ENCODE data around the gene SH3BP1. TPM values are rescaled to one million over a fixed set of nuclear protein-coding genes. Genes with fewer than 3 reads are reported as not detected.
A peak's percentile ranks its signal among the peaks of the same experiment; 100 is the strongest.

Gene SH3BP1
- total RNA-seq, 4 donors from 2014 or later = 7.4 to 26.2 (median 14.2) TPM

DNA sequence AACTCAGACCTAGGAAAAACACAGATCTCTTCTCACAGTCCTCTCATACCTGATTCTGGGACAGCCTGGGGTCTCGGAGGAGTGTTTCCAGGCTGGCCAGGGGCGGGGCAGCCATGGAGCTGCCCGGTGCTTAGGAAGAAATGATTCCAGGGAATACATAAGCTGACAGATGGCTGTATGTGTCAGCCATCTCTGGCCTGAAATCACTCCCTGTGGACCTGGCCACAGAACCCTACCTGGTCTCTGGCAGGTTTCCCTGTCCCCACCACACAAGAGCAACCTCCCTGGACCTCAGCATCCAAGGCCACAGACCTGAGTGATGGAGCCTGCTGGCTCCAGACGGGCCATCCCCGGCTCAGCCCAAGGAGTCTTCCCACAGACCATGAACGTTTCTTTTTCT is 20.8 kb upstream of the SH3BP1 start:
- intact Hi-C loops (cut with DNase I; ENCODE audit: low total_unique reads) = no loop called here
- Histone ChIP-seq H3K27me3 (no peaks in the 10 kb centered on the region), H3K9me3 (no peaks in the 10 kb centered on the region), H3K4me1 (peaks cover 0 to 2% of the 10 kb centered on the region in 2 donors), H3K36me3 (no peaks in the 10 kb centered on the region), H3K27ac (no peak overlapping the region), H3K4me3 (no peak overlapping the region)
- DNase-seq = no peak
- TF ChIP-seq POLR2A (IDR thresholded peaks at IDR 0.05) = no peak
- TF ChIP-seq, protein P1, sequence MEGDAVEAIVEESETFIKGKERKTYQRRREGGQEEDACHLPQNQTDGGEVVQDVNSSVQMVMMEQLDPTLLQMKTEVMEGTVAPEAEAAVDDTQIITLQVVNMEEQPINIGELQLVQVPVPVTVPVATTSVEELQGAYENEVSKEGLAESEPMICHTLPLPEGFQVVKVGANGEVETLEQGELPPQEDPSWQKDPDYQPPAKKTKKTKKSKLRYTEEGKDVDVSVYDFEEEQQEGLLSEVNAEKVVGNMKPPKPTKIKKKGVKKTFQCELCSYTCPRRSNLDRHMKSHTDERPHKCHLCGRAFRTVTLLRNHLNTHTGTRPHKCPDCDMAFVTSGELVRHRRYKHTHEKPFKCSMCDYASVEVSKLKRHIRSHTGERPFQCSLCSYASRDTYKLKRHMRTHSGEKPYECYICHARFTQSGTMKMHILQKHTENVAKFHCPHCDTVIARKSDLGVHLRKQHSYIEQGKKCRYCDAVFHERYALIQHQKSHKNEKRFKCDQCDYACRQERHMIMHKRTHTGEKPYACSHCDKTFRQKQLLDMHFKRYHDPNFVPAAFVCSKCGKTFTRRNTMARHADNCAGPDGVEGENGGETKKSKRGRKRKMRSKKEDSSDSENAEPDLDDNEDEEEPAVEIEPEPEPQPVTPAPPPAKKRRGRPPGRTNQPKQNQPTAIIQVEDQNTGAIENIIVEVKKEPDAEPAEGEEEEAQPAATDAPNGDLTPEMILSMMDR (IDR thresholded peaks at IDR 0.05) = no peak

DNA sequence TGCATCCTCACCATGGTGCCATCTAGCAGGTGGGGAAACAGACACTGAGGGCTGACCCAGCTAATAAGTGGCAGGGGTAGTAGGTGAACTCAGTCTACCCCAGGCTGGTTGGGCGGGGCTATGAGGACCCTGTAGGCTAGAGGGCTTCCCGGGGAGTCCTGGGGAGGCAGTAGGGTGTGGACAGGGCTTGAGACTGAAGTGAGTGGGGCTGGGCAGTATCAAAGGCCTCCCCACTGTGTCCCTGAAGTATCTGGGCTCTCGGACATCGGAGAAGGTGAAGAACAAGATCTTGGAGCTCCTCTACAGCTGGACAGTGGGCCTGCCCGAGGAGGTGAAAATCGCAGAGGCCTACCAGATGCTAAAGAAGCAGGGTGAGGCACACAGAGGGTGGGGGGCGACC is 19.5 kb upstream of the SH3BP1 start:
- Histone ChIP-seq H3K36me3 (no peaks in the 10 kb centered on the region), H3K4me1 (no peaks in the 10 kb centered on the region), H3K27me3 (no peaks in the 10 kb centered on the region), H3K9me3 (no peaks in the 10 kb centered on the region), H3K27ac (no peak overlapping the region), H3K4me3 (no peak overlapping the region)
- intact Hi-C loops (cut with DNase I; ENCODE audit: low total_unique reads) = no loop called here
- no peak for TF ChIP-seq POLR2A (IDR thresholded peaks at IDR 0.05)
- TF ChIP-seq, protein P1 (IDR thresholded peaks at IDR 0.05) = no peak
- no peak for DNase-seq

DNA sequence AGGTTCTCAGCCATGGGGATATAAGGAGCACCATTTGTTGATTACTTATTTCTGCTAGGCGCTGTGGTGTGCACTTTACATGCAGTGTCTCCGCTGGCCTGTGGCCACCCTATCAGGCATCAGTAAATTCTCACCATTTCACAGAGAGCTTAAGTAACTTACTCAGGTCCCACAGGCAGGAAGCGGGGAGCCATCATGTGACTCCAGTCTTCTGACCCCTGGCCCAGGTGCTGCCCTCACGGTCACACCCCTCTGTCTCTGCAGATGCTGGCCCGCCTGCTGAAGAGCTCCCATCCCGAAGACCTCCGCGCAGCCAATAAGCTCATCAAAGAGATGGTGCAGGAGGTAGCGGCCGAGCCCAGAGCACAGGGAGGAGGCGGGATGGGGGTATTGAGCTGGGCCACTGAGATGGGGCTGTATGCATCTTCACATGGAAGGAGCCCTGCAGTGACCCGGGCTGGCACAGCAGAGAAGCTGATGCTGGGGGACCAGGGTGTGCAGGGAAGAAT is 18.1 kb upstream of the SH3BP1 start:
- Histone ChIP-seq H3K36me3 (no peaks in the 10 kb centered on the region), H3K4me3 (no peak overlapping the region), H3K27me3 (no peaks in the 10 kb centered on the region), H3K4me1 (peaks cover 1 to 7% of the 10 kb centered on the region in 2 donors), H3K9me3 (no peaks in the 10 kb centered on the region), H3K27ac (no peak overlapping the region)
- peak in 1 of 2 donors; percentile 18 for DNase-seq
- TF ChIP-seq POLR2A (IDR thresholded peaks at IDR 0.05) = no peak
- TF ChIP-seq, protein P1 (IDR thresholded peaks at IDR 0.05) = no peak
- intact Hi-C loops (cut with DNase I; ENCODE audit: low total_unique reads) = no loop called here

DNA sequence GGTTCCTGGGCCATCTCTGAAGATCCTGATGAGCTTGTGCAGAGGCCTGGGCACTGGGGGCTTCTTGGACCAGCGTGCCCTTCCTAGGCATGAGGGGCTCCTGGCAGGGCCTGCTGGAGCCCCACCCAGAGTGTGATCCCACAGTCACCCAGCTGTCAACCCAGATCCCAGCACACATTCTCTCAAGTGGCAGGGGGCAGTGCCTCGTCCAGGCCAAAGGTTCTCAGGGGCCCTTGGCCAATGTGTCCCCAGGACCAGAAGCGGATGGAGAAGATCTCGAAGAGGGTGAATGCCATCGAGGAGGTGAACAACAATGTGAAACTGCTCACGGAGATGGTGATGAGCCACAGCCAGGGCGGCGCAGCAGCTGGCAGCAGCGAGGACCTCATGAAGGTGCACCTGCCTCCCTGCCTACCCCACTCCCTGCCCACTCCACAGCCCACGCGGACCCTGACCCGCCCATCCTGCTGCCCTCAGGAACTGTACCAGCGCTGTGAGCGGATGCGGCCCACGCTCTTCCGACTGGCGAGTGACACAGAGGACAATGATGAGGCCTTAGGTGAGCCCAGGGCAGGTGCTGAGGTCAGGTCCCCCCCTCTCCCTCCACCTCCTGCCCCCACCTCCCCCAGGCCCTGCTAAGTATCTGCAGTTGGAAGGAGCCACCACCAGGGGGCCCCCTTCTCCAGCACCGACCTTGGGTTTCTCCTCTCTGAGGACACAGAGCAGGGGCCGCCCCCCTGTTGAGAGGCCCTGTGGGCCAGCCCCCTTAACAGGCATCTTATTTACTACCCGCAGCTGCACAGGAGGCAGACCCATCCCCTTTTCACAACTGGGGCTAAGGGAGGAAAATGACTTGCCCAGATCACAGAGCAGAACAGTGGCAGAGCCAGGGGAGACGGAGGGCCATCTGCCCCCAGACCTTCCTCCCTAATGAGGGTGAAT is 16.1 kb upstream of the SH3BP1 start:
- no peaks in the 10 kb centered on the region for H3K9me3 ChIP-seq
- no peaks in the 10 kb centered on the region for H3K36me3 ChIP-seq
- H3K4me3 ChIP-seq = no peak overlapping the region
- H3K27me3 ChIP-seq = no peaks in the 10 kb centered on the region
- intact Hi-C loops (cut with DNase I; ENCODE audit: low total_unique reads) = no loop called here
- peak; percentile 70 for DNase-seq
- peak overlapping the region; percentile 30 to 87 for H3K27ac ChIP-seq
- TF ChIP-seq POLR2A (IDR thresholded peaks at IDR 0.05) = no peak
- TF ChIP-seq, protein P1 (IDR thresholded peaks at IDR 0.05) = peak; percentile 62 to 96 (median 80)
- H3K4me1 ChIP-seq = peaks cover 7 to 8% of the 10 kb centered on the region in 2 donors

DNA sequence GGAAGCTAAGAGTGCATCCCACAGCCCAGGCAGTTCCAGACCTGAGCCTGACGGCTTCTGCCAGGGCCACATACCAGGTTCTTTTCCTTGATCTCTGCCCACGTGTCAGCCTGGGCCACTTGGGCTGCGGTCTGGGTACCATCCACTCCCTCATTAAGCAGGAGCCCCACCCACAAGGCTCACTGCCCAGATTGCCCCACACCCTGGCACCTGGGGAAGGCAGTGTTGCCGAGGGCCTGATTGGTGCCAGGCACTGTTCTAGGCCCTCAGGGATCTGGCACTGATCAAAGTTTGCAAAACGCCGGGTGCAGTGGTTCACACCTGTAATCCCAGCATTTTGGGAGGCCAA is 15.5 kb upstream of the SH3BP1 start:
- Histone ChIP-seq H3K36me3 (no peaks in the 10 kb centered on the region), H3K27me3 (no peaks in the 10 kb centered on the region), H3K4me3 (no peak overlapping the region), H3K9me3 (no peaks in the 10 kb centered on the region), H3K4me1 (peaks cover 7 to 8% of the 10 kb centered on the region in 2 donors), H3K27ac (peak overlapping the region; percentile 30 to 87)
- intact Hi-C loops (cut with DNase I; ENCODE audit: low total_unique reads) = no loop called here
- peak in 1 of 2 donors; percentile 24 for DNase-seq
- TF ChIP-seq, protein P1 (IDR thresholded peaks at IDR 0.05) = no peak
- TF ChIP-seq POLR2A (IDR thresholded peaks at IDR 0.05) = no peak

Measured in uterus (tissue), 4 donors.